ENCODE results near the gene ST8SIA4.
"Not testable (repeated sequence)": the region's sequence is repeated elsewhere in the genome, so short reads cannot be mapped to it uniquely, and the experiment has no call there.

Gene ST8SIA4

GRCh38 chr5:100828898-100829356 is 74.2 kb downstream of the ST8SIA4 start:
- no peak for DNase-seq (ENCODE audit: low read depth)

- DNase-seq (ENCODE audit: low read depth), result no peak
Measured at GRCh38 chr5:100828071-100828897, 74.8 kb downstream of the ST8SIA4 start.

- DNase-seq (ENCODE audit: low read depth), result no peak
Measured at GRCh38 chr5:100827481-100827889, 75.6 kb downstream of the ST8SIA4 start.

GRCh38 chr5:100826133-100826532 is 76.9 kb downstream of the ST8SIA4 start:
- no peak for DNase-seq (ENCODE audit: low read depth)

- DNase-seq (ENCODE audit: low read depth), result no peak
Measured at GRCh38 chr5:100824635-100825034, 78.4 kb downstream of the ST8SIA4 start.

- no peak for DNase-seq (ENCODE audit: low read depth)
Measured at GRCh38 chr5:100823812-100824211, 79.3 kb downstream of the ST8SIA4 start.

- no peak for DNase-seq (ENCODE audit: low read depth)
Measured at GRCh38 chr5:100821751-100822150, 81.3 kb downstream of the ST8SIA4 start.

- no peak for DNase-seq (ENCODE audit: low read depth)
Measured at GRCh38 chr5:100818340-100818739, 84.7 kb downstream of the ST8SIA4 start.

GRCh38 chr5:100803397-100803796 is 99.7 kb downstream of the ST8SIA4 start:
- DNase-seq (ENCODE audit: low read depth), result no peak

GRCh38 chr5:100802208-100802607 is 100.9 kb downstream of the ST8SIA4 start:
- DNase-seq (ENCODE audit: low read depth), result no peak

- DNase-seq (ENCODE audit: low read depth), result no peak
Measured at GRCh38 chr5:100800562-100800961, 102.5 kb downstream of the ST8SIA4 start.

- DNase-seq (ENCODE audit: low read depth), result no peak
Measured at GRCh38 chr5:100799166-100799565, 103.9 kb downstream of the ST8SIA4 start.

- no peak for DNase-seq (ENCODE audit: low read depth)
Measured at GRCh38 chr5:100797861-100798260, 105.2 kb downstream of the ST8SIA4 start.

GRCh38 chr5:100796851-100797250 is 106.2 kb downstream of the ST8SIA4 start:
- no peak for DNase-seq (ENCODE audit: low read depth)

- no peak for DNase-seq (ENCODE audit: low read depth)
Measured at GRCh38 chr5:100794844-100795243, 108.2 kb downstream of the ST8SIA4 start.

- no peak for DNase-seq (ENCODE audit: low read depth)
Measured at GRCh38 chr5:100794218-100794617, 108.9 kb downstream of the ST8SIA4 start.

GRCh38 chr5:100792781-100793180 is 110.3 kb downstream of the ST8SIA4 start:
- DNase-seq (ENCODE audit: low read depth), result no peak

- DNase-seq (ENCODE audit: low read depth), result no peak
Measured at GRCh38 chr5:100791391-100791790, 111.7 kb downstream of the ST8SIA4 start.

GRCh38 chr5:100790951-100791350 is 112.1 kb downstream of the ST8SIA4 start:
- DNase-seq (ENCODE audit: low read depth), result no peak

- no peak for DNase-seq (ENCODE audit: low read depth)
Measured at GRCh38 chr5:100790170-100790665, 112.9 kb downstream of the ST8SIA4 start.

GRCh38 chr5:100789694-100790093 is 113.4 kb downstream of the ST8SIA4 start:
- DNase-seq (ENCODE audit: low read depth), result no peak

GRCh38 chr5:100788417-100788816 is 114.7 kb downstream of the ST8SIA4 start:
- DNase-seq (ENCODE audit: low read depth), result no peak

- no peak for DNase-seq (ENCODE audit: low read depth)
Measured at GRCh38 chr5:100787648-100788047, 115.4 kb downstream of the ST8SIA4 start.

- DNase-seq (ENCODE audit: low read depth), result not testable (repeated sequence)
Measured at GRCh38 chr5:100785536-100785935, 117.5 kb downstream of the ST8SIA4 start.
